ENCODE data around the gene SH2D7.

GRCh38 chr15:78052545-78052944 lies 39.8 kb upstream of the SH2D7 start:
- TF ChIP-seq CTCF (IDR thresholded peaks at IDR 0.05; ENCODE audit: low read length) (no peak), EZH2 (IDR thresholded peaks at IDR 0.05; ENCODE audit: borderline replicate concordance, low read length) (no peak)

Measured in OCI-LY1 (cell line).